GM06990 (cell line): ENCODE data around the gene PRR12.

Experiments
- DNase-seq: peaks from one replicate; pipeline ENCODE4 v3.0.0-alpha.2; 2011; ENCODE audit not compliant: insufficient read length; ENCODE audit errors: extremely low read depth
- H3K27me3 ChIP-seq: replicated peaks from 2 replicates; pipeline ENCODE4 v1.6.0; 2011; ENCODE audit warnings: low read length; ENCODE audit not compliant: control insufficient read depth, insufficient read depth
- H3K36me3 ChIP-seq: 2 replicates; pipeline ENCODE4 v1.5.1; 2011; ENCODE audit warnings: low read length; ENCODE audit not compliant: control insufficient read depth, insufficient read depth
- H3K4me3 ChIP-seq: replicated peaks from 2 replicates; pipeline ENCODE4 v1.5.1; 2011; ENCODE audit warnings: low read depth, mild to moderate bottlenecking, control low read depth, low read length
- CTCF ChIP-seq: IDR thresholded peaks from 2 replicates; pipeline ENCODE4 v1.5.1; 2011; ENCODE audit warnings: low read length, control low read depth, mild to moderate bottlenecking, inconsistent platforms; ENCODE audit not compliant: insufficient read depth, poor library complexity, severe bottlenecking

PRR12 gene

GRCh38 chr19:49554701-49555181 is 36.2 kb upstream of the PRR12 start:
- DNase-seq: no peak
- Histone ChIP-seq H3K27me3 (no peaks in the 10 kb centered on the region), H3K36me3 (peaks cover 25% of the 10 kb centered on the region), H3K4me3 (no peak overlapping the region)
- no peak for TF ChIP-seq CTCF

- Histone ChIP-seq H3K4me3 (no peak overlapping the region), H3K36me3 (peaks cover 28% of the 10 kb centered on the region), H3K27me3 (no peaks in the 10 kb centered on the region)
- DNase-seq: no peak
- TF ChIP-seq CTCF: no peak
Observed at GRCh38 chr19:49555600-49556411, 35.2 kb upstream of the PRR12 start.

GRCh38 chr19:49556412-49557398 is 34.3 kb upstream of the PRR12 start:
- no peak for TF ChIP-seq CTCF
- H3K27me3 ChIP-seq: no peaks in the 10 kb centered on the region
- no peak overlapping the region for H3K4me3 ChIP-seq
- H3K36me3 ChIP-seq: peaks cover 28% of the 10 kb centered on the region
- no peak for DNase-seq

GRCh38 chr19:49557641-49558325 is 33.2 kb upstream of the PRR12 start:
- TF ChIP-seq CTCF: no peak
- no peak for DNase-seq
- Histone ChIP-seq H3K27me3 (no peaks in the 10 kb centered on the region), H3K36me3 (peaks cover 28% of the 10 kb centered on the region), H3K4me3 (no peak overlapping the region)

GRCh38 chr19:49558591-49558990 is 32.4 kb upstream of the PRR12 start:
- Histone ChIP-seq H3K27me3 (no peaks in the 10 kb centered on the region), H3K4me3 (no peak overlapping the region), H3K36me3 (peaks cover 28% of the 10 kb centered on the region)
- no peak for TF ChIP-seq CTCF
- DNase-seq: no peak
